Peyer's patch (tissue), 4 donors: ENCODE measurements around the gene RPS25.
"Not testable (repeated sequence)": the region's sequence is repeated elsewhere in the genome, so short reads cannot be mapped to it uniquely, and the experiment has no call there.

Experiments
- CTCF ChIP-seq, 6 experiments: fragments of 450-650 bp in 4 of 6; fragments of 200-600 bp in 2 of 6; sonication (generic) in 1 of 6; IDR thresholded peaks; one replicate each; pipeline ENCODE4 v1.5.1; 2017 to 2019; ENCODE audit warnings: antibody characterized with exemption in 6 of 6, mild to moderate bottlenecking in 3 of 6, moderate library complexity in 1 of 6
- POLR2A ChIP-seq, 2 donors: fragments of 450-650 bp; IDR thresholded peaks; one replicate each; pipeline ENCODE4 v1.5.1; 2017; ENCODE audit warnings: antibody characterized with exemption in 2 of 2, mild to moderate bottlenecking in 2 of 2, moderate library complexity in 2 of 2

GRCh38 chr11:119033421-119033820, 15.3 kb upstream of the RPS25 start:
- TF ChIP-seq CTCF, POLR2A (IDR thresholded peaks at IDR 0.05): not testable (repeated sequence)
